Fibroblast of peridontal ligament (primary cell): ENCODE data around the gene AK4.

ENCODE experiments used
- DNase-seq: peaks from one replicate; pipeline ENCODE4 v3.0.0-alpha.2; 2010; ENCODE audit errors: extremely low read depth

The AK4 gene

GRCh38 chr1:65250826-65251225 is 102.8 kb downstream of the AK4 start:
- no peak for DNase-seq

GRCh38 chr1:65253800-65254319 is 105.9 kb downstream of the AK4 start:
- DNase-seq, result peak; percentile 35

- peak; percentile 27 for DNase-seq
These were observed 106.5 kb downstream of the AK4 start for GRCh38 chr1:65254320-65255034.

GRCh38 chr1:65255035-65255655 is 107.1 kb downstream of the AK4 start:
- peak; percentile 40 for DNase-seq

GRCh38 chr1:65255656-65256050 is 107.7 kb downstream of the AK4 start:
- no peak for DNase-seq

GRCh38 chr1:65256860-65257708 is 109.1 kb downstream of the AK4 start:
- no peak for DNase-seq

GRCh38 chr1:65258106-65258505 is 110.1 kb downstream of the AK4 start:
- DNase-seq, result no peak

GRCh38 chr1:65259816-65260215 is 111.8 kb downstream of the AK4 start:
- DNase-seq, result no peak

- peak; percentile 76 for DNase-seq
These were observed 113.0 kb downstream of the AK4 start for GRCh38 chr1:65260851-65261473.

GRCh38 chr1:65263286-65263685 is 115.3 kb downstream of the AK4 start:
- DNase-seq, result no peak

GRCh38 chr1:65264197-65264929 is 116.4 kb downstream of the AK4 start:
- DNase-seq, result peak; percentile 83

- DNase-seq, result no peak
These were observed 117.3 kb downstream of the AK4 start for GRCh38 chr1:65265296-65265650.

- peak; percentile 62 for DNase-seq
These were observed 117.8 kb downstream of the AK4 start for GRCh38 chr1:65265651-65266351.

GRCh38 chr1:65266476-65266875 is 118.5 kb downstream of the AK4 start:
- DNase-seq, result no peak

- DNase-seq, result no peak
These were observed 119.3 kb downstream of the AK4 start for GRCh38 chr1:65267271-65267670.

GRCh38 chr1:65267683-65268082 is 119.7 kb downstream of the AK4 start:
- DNase-seq, result no peak

GRCh38 chr1:65269612-65270011 is 121.6 kb downstream of the AK4 start:
- no peak for DNase-seq

GRCh38 chr1:65276197-65276939 is 128.4 kb downstream of the AK4 start:
- DNase-seq, result no peak

GRCh38 chr1:65277605-65278347 is 129.8 kb downstream of the AK4 start:
- DNase-seq, result no peak
